Activated naive CD4-positive, alpha-beta T cell treated with anti-CD3 and anti-CD28 coated beads for 36 hours (primary cell): Measurements from ENCODE around the gene LZTS2. TPM values are rescaled to one million over a fixed set of nuclear protein-coding genes. Genes with fewer than 3 reads are reported as not detected.

ENCODE experiments used
- CTCF ChIA-PET: fragments of 350-600 bp; sonication (Branson Sonifier 250); formaldehyde crosslinking; loops from one replicate; lab custom pipeline; 2021; ENCODE audit warnings: antibody characterized with exemption; lab: Charles Lee
- DNase-seq: peaks from one replicate; pipeline ENCODE4 v3.0.0-alpha.2; 2020
- H3K27ac Mint-ChIP-seq: one replicate; pipeline ENCODE4 v1.8.0; 2021; ENCODE audit warnings: mild to moderate bottlenecking, mixed read lengths
- H3K27me3 Mint-ChIP-seq: one replicate; pipeline ENCODE4 v1.8.0; 2021; ENCODE audit warnings: low read depth, mixed read lengths
- H3K36me3 Mint-ChIP-seq: one replicate; pipeline ENCODE4 v1.8.0; 2021; ENCODE audit warnings: low read depth, mixed read lengths
- H3K4me1 Mint-ChIP-seq: one replicate; pipeline ENCODE4 v1.8.0; 2021; ENCODE audit warnings: low read depth, mixed read lengths
- H3K4me3 Mint-ChIP-seq: one replicate; pipeline ENCODE4 v1.8.0; 2021; ENCODE audit warnings: mild to moderate bottlenecking, moderate library complexity, mixed read lengths
- H3K9me3 Mint-ChIP-seq: one replicate; pipeline ENCODE4 v1.8.0; 2021; ENCODE audit warnings: mixed read lengths
- intact Hi-C: fragments of 100-400 bp; cut with micrococcal nuclease; formaldehyde crosslinking; loops from one replicate; pipeline ENCODE4 v1.15.1; 2023
- total RNA-seq, 2 experiments: library from RNA; stranded (reverse); gene quantifications; one replicate each; pipeline ENCODE4 v1.2.3, GENCODE V29; 2021

Gene LZTS2
- 1 to 10 TPM; 8.3 to 8.9 TPM for total RNA-seq

GRCh38 chr10:100999742-101000126, at the start of gene LZTS2:
LZTS2 (plus strand) TSS chr10:100999808; CDS start chr10:101002539, 2,731 bp downstream.
- Mint-ChIP-seq H3K4me1 (peaks cover 16% of the 10 kb centered on the region), H3K36me3 (peaks cover 1% of the 10 kb centered on the region), H3K4me3 (peak within 1 kb of the TSS; percentile 84), H3K27me3 (no peaks in the 10 kb centered on the region), H3K27ac (peak within 1 kb of the TSS; percentile 82), H3K9me3 (no peaks in the 10 kb centered on the region)
- intact Hi-C loops: loop anchor here (1.0 to 5.0 kb wide), 3 partner anchors 15 to 627 kb away; partner anchors contain the start of gene HIF1AN
- DNase-seq: no peak
- CTCF ChIA-PET: interaction anchor here (0.8 to 6.4 kb wide), 5 partner anchors 11 to 96 kb away, joined by 3 to 94 read pairs (median 5); partner anchors contain the start of genes MRPL43 and TWNK

DNA sequence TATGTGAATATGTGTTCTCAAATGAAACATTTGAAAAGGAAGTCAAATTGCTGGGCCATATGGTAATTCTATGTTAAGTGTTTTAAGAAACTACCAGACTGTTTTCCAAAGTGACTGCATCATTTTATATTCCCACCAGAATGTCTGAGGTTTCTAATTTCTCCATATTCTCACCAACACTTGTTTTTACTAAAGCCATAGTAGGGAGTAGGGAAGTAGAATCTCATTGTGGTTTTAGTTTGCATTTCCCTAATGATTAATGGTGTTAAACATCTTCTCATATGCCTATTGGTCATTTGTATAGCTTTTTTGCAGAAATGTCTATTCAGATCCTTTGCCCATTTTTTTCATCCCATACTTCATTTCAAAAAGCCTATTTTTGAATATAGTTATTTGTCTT, 39.4 kb upstream of the LZTS2 start:
- H3K27ac Mint-ChIP-seq: no peak overlapping the region
- no peaks in the 10 kb centered on the region for H3K27me3 Mint-ChIP-seq
- H3K4me3 Mint-ChIP-seq: no peak overlapping the region
- intact Hi-C loops: no loop called here
- no peaks in the 10 kb centered on the region for H3K9me3 Mint-ChIP-seq
- H3K4me1 Mint-ChIP-seq: peaks cover 9% of the 10 kb centered on the region
- no peak for DNase-seq
- CTCF ChIA-PET: no interaction called here
- peaks cover 24% of the 10 kb centered on the region for H3K36me3 Mint-ChIP-seq

DNA sequence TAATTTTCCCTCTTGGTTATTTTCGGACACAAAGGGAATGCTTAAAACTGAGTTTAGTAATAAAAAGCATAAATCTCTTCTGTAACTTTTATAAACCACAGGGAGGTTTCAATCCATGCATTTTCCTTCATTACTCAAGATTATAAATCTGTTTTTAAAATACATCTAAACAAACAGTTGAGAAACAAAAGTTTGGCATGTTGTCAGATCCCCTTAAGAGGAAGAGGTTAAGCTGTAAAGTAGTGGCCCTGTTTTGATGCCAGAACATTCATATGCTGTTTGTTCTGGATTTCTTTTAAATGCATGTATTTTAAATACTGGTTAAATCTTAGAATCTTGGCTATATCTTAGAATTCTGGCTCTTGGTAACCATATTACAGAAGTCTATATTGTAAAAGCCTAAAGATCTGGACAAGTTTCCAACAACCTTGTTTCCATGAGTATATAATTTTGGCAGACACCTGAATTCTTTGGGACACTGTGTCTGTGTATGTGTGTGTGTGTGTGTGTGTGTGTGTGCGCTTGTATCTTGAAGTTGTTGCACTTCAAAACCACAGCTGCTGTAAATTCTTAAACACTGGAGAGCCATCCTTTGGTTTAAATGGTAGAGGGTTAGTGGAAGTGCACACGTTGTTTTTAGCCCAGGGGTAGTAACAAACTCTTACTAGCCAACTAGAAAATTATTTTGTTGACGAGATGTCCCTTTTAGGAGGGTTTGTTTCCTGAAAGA, 37.1 kb upstream of the LZTS2 start:
- Mint-ChIP-seq H3K27ac (no peak overlapping the region), H3K9me3 (no peaks in the 10 kb centered on the region), H3K4me1 (no peaks in the 10 kb centered on the region), H3K36me3 (peaks cover 24% of the 10 kb centered on the region), H3K27me3 (no peaks in the 10 kb centered on the region), H3K4me3 (no peak overlapping the region)
- CTCF ChIA-PET: interaction anchor here (0.9 kb wide), 1 partner anchor 402 kb away, joined by 3 read pairs; no protein-coding TSS in a partner anchor
- intact Hi-C loops: no loop called here
- DNase-seq: no peak

- DNase-seq: no peak
- H3K4me1 Mint-ChIP-seq: peaks cover 4% of the 10 kb centered on the region
- peaks cover 21% of the 10 kb centered on the region for H3K36me3 Mint-ChIP-seq
- H3K4me3 Mint-ChIP-seq: no peak overlapping the region
- intact Hi-C loops: no loop called here
- CTCF ChIA-PET: interaction anchor here (4.3 kb wide), 1 partner anchor 34 kb away, joined by 12 read pairs; no protein-coding TSS in a partner anchor
- H3K27ac Mint-ChIP-seq: no peak overlapping the region
- H3K9me3 Mint-ChIP-seq: no peaks in the 10 kb centered on the region
- no peaks in the 10 kb centered on the region for H3K27me3 Mint-ChIP-seq
Observed at GRCh38 chr10:100963826-100964225, 35.8 kb upstream of the LZTS2 start.

DNA sequence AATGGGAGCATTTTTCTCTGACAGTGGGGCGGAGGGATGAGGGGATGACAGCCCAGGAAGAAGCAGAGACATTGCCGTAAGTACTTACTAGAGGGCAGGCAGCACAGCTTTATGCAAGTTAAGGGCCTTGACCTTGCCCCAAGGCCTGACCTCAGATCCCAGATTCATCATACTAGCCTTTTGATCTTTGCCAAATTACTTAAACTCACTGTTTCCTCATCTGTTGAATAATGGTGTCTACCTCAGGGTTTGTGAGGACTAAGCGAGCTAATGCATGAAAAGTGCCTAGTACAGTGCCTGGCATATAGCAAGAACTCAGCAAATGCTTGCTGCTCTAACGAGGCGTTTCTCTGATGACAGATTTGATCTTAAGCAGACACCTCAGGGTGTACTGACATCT, 33.8 kb upstream of the LZTS2 start:
- Mint-ChIP-seq H3K27me3 (no peaks in the 10 kb centered on the region), H3K4me1 (peaks cover 8% of the 10 kb centered on the region), H3K36me3 (peaks cover 9% of the 10 kb centered on the region), H3K9me3 (no peaks in the 10 kb centered on the region), H3K27ac (no peak overlapping the region), H3K4me3 (no peak overlapping the region)
- intact Hi-C loops: loop anchor here (5.0 kb wide), 1 partner anchor 46 kb away; no protein-coding TSS in a partner anchor
- CTCF ChIA-PET: interaction anchor here (1.2 to 4.3 kb wide), 3 partner anchors 11 to 49 kb away, joined by 3 to 12 read pairs (median 5); no protein-coding TSS in a partner anchor
- DNase-seq: no peak

GRCh38 chr10:100966887-100967286, 32.7 kb upstream of the LZTS2 start:
- Mint-ChIP-seq H3K4me1 (peaks cover 8% of the 10 kb centered on the region), H3K36me3 (peaks cover 5% of the 10 kb centered on the region), H3K4me3 (no peak overlapping the region), H3K9me3 (no peaks in the 10 kb centered on the region), H3K27ac (no peak overlapping the region), H3K27me3 (no peaks in the 10 kb centered on the region)
- CTCF ChIA-PET: interaction anchor here (0.6 to 4.3 kb wide), 5 partner anchors 9 to 1198 kb away, joined by 3 to 12 read pairs (median 4); no protein-coding TSS in a partner anchor
- intact Hi-C loops: loop anchor here (5.0 kb wide), 1 partner anchor 45 kb away; no protein-coding TSS in a partner anchor
- no peak for DNase-seq

- no peak overlapping the region for H3K27ac Mint-ChIP-seq
- intact Hi-C loops: loop anchor here (5.0 kb wide), 1 partner anchor 45 kb away; no protein-coding TSS in a partner anchor
- DNase-seq: no peak
- peaks cover 3% of the 10 kb centered on the region for H3K36me3 Mint-ChIP-seq
- peaks cover 8% of the 10 kb centered on the region for H3K4me1 Mint-ChIP-seq
- no peaks in the 10 kb centered on the region for H3K27me3 Mint-ChIP-seq
- H3K9me3 Mint-ChIP-seq: no peaks in the 10 kb centered on the region
- H3K4me3 Mint-ChIP-seq: no peak overlapping the region
- CTCF ChIA-PET: interaction anchor here (0.6 to 4.3 kb wide), 5 partner anchors 9 to 1198 kb away, joined by 3 to 12 read pairs (median 4); no protein-coding TSS in a partner anchor
Observed at GRCh38 chr10:100967332-100967731, 32.3 kb upstream of the LZTS2 start.

- intact Hi-C loops: loop anchor here (5.0 kb wide), 1 partner anchor 44 kb away; no protein-coding TSS in a partner anchor
- no peak overlapping the region for H3K27ac Mint-ChIP-seq
Observed at GRCh38 chr10:100968062-100968736, 31.4 kb upstream of the LZTS2 start.

DNA sequence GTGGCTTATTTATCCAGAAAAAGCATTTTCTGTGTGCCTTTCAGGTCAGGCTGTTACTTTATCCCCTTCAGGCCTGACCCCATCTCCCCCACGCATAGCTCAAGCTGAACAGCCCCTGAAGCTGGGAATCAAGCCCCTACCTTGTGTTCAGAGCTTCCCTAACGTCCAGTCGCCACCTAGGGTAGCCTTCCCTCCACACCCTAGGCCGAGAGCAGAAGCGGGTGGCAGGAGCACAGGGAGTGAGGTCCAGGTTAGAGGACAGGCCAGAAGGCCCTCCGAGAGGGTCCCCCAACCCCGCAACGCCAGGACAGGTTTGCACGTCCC, 30.8 kb upstream of the LZTS2 start:
- DNase-seq: no peak
- intact Hi-C loops: loop anchor here (5.0 kb wide), 1 partner anchor 43 kb away; no protein-coding TSS in a partner anchor
- peak overlapping the region; percentile 59 for H3K4me3 Mint-ChIP-seq
- peaks cover 8% of the 10 kb centered on the region for H3K4me1 Mint-ChIP-seq
- H3K36me3 Mint-ChIP-seq: no peaks in the 10 kb centered on the region
- CTCF ChIA-PET: interaction anchor here (0.8 to 1.0 kb wide), 5 partner anchors 10 to 45 kb away, joined by 3 to 8 read pairs (median 3); no protein-coding TSS in a partner anchor
- H3K27ac Mint-ChIP-seq: no peak overlapping the region
- H3K27me3 Mint-ChIP-seq: no peaks in the 10 kb centered on the region
- H3K9me3 Mint-ChIP-seq: no peaks in the 10 kb centered on the region

More at GRCh38 chr10:100968062-100968736, 31.4 kb upstream of the LZTS2 start:
- Mint-ChIP-seq H3K36me3 (no peaks in the 10 kb centered on the region), H3K4me1 (peaks cover 8% of the 10 kb centered on the region), H3K9me3 (no peaks in the 10 kb centered on the region), H3K27me3 (no peaks in the 10 kb centered on the region), H3K4me3 (peak overlapping the region; percentile 59)
- no peak for DNase-seq
- CTCF ChIA-PET: interaction anchor here (0.8 to 4.3 kb wide), 8 partner anchors 10 to 46 kb away, joined by 3 to 12 read pairs (median 4); no protein-coding TSS in a partner anchor

DNA sequence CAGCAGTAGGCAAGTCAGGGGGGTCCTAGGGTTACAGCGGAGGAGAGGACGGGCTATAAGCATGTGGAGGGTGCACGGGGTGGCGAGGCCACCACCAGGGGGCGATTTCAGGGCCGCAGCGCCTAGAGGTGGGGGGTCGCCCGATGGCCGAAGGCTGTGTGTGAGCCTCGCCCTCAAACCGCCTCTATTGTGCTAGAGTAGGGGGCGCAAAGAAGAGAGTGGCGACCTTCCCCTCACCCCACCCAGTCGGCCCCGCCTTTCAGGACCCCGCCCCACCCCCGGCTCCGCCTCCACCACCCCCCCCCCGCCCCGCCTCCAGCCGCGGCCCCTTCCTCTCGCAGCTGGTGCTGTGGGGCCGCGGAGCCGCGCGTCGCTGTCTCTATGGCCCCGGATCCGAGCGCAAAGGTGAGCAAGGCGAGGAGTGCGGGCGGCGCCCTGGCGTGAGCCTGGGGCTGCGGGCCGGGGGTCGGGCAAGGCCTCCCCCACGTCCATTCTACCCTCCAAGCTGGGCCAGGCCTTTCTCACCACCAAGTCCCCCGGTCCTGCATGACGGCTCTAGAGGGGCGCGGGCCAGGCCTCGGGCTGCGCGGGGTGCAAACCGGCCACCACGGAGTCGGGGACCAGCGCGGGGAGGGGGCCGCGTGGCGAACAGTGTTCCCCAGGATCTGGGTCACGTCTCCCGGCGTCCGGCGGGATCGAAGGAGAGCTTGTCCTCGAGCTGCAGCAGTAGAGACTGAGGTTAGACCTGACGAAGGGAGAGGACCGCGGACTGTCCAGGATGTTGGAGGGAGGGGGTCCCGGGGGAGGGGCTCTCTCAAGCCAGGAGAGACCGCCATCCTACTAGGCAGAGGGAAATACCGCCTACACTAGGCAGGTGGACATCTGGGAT, 30.2 kb upstream of the LZTS2 start, which contains the start of gene SEMA4G:
Gene SEMA4G (plus strand): TSS at position 318 of the 889 bp plus-strand sequence. CDS start 3,409 bp downstream, outside the sequence.
- DNase-seq: peak; percentile 32
- CTCF ChIA-PET: interaction anchor here (0.8 to 1.0 kb wide), 3 partner anchors 10 to 45 kb away, joined by 3 to 8 read pairs (median 3); no protein-coding TSS in a partner anchor
- intact Hi-C loops: loop anchor here (5.0 kb wide), 1 partner anchor 43 kb away; no protein-coding TSS in a partner anchor
- Mint-ChIP-seq H3K27me3 (no peaks in the 10 kb centered on the region), H3K27ac (no peak within 1 kb of the TSS), H3K4me1 (peaks cover 8% of the 10 kb centered on the region), H3K9me3 (no peaks in the 10 kb centered on the region), H3K4me3 (peak within 1 kb of the TSS; percentile 59), H3K36me3 (no peaks in the 10 kb centered on the region)
